ENCODE measurements around the gene EEF2K.

EEF2K gene

GRCh38 chr16:22229889-22230288, 23.8 kb downstream of the EEF2K start:
- H3K79me1 ChIP-seq (ENCODE audit: low read depth, low read length): peaks cover 3% of the 10 kb centered on the region
- H2AK5ac ChIP-seq (ENCODE audit: low read depth, low read length): no peak overlapping the region
- DNase-seq (ENCODE audit: low spot score): no peak
- H3K27ac ChIP-seq (replicated peaks; ENCODE audit: low read length): no peak overlapping the region
- no peak overlapping the region for H3K9ac ChIP-seq (ENCODE audit: low read depth, low read length, poor library complexity)
- no peak overlapping the region for H4K8ac ChIP-seq (ENCODE audit: low read depth, low read length)
- H3K9me3 ChIP-seq (replicated peaks in 1 of 2; ENCODE audit: control insufficient read depth in 2 of 2, insufficient read depth in 1 of 2, low read depth in 1 of 2, low read length in 2 of 2): no peaks in the 10 kb centered on the region
- no peak overlapping the region for H3K4me2 ChIP-seq (ENCODE audit: insufficient read depth, low read length, poor library complexity, severe bottlenecking)
- H2BK12ac ChIP-seq (ENCODE audit: low read length): no peak overlapping the region
- H3K4me3 ChIP-seq (ENCODE audit: low read length in 2 of 2): no peak overlapping the region
- WGBS, 2 donors (ENCODE audit: extremely low coverage in 2 of 2, insufficient read length in 2 of 2, insufficient replicate concordance in 1 of 2): no CpG with 5 or more reads among the region's 7 CpGs
- H3K4ac ChIP-seq (ENCODE audit: low read length): no peak overlapping the region
- H2BK120ac ChIP-seq (ENCODE audit: low read depth, low read length): no peak overlapping the region
- peaks cover 0 to 17% of the 10 kb centered on the region in 2 donors for H3K36me3 ChIP-seq (replicated peaks in 1 of 2; ENCODE audit: control insufficient read depth in 2 of 2, insufficient read depth in 2 of 2, low read length in 2 of 2)
- no peak overlapping the region for H2BK5ac ChIP-seq (ENCODE audit: low read length)
- no peak overlapping the region for H3K23ac ChIP-seq (ENCODE audit: low read depth, low read length, poor library complexity)
- H3K18ac ChIP-seq (ENCODE audit: low read length): no peak overlapping the region
- no peak overlapping the region for H2AFZ ChIP-seq (ENCODE audit: low read length)
- H3K14ac ChIP-seq (ENCODE audit: low read length): no peak overlapping the region
- H2BK15ac ChIP-seq (ENCODE audit: low read length): no peak overlapping the region
- H3K4me1 ChIP-seq (ENCODE audit: control insufficient read depth in 2 of 2, insufficient read depth in 1 of 2, low read depth in 1 of 2, low read length in 2 of 2): peaks cover 0 to 5% of the 10 kb centered on the region in 2 donors
- H4K91ac ChIP-seq (ENCODE audit: low read depth, low read length, poor library complexity): no peak overlapping the region
- no peaks in the 10 kb centered on the region for H3K27me3 ChIP-seq (ENCODE audit: control insufficient read depth in 3 of 3, insufficient read depth in 3 of 3, low read depth in 1 of 3, low read length in 3 of 3)

- H3K14ac ChIP-seq (ENCODE audit: low read length): no peak overlapping the region
- no peak overlapping the region for H2BK12ac ChIP-seq (ENCODE audit: low read length)
- H3K4me1 ChIP-seq (ENCODE audit: control insufficient read depth in 2 of 2, insufficient read depth in 1 of 2, low read depth in 1 of 2, low read length in 2 of 2): peaks cover 0 to 5% of the 10 kb centered on the region in 2 donors
- no peak overlapping the region for H3K23ac ChIP-seq (ENCODE audit: low read depth, low read length, poor library complexity)
- no peaks in the 10 kb centered on the region for H3K27me3 ChIP-seq (ENCODE audit: control insufficient read depth in 3 of 3, insufficient read depth in 3 of 3, low read depth in 1 of 3, low read length in 3 of 3)
- H3K9ac ChIP-seq (ENCODE audit: low read depth, low read length, poor library complexity): no peak overlapping the region
- no peak overlapping the region for H3K4me2 ChIP-seq (ENCODE audit: insufficient read depth, low read length, poor library complexity, severe bottlenecking)
- H4K91ac ChIP-seq (ENCODE audit: low read depth, low read length, poor library complexity): no peak overlapping the region
- no peak overlapping the region for H3K4me3 ChIP-seq (ENCODE audit: low read length in 2 of 2)
- no peak overlapping the region for H3K4ac ChIP-seq (ENCODE audit: low read length)
- H2BK5ac ChIP-seq (ENCODE audit: low read length): no peak overlapping the region
- H3K36me3 ChIP-seq (replicated peaks in 1 of 2; ENCODE audit: control insufficient read depth in 2 of 2, insufficient read depth in 2 of 2, low read length in 2 of 2): peaks cover 0 to 22% of the 10 kb centered on the region in 2 donors
- no peak overlapping the region for H2AFZ ChIP-seq (ENCODE audit: low read length)
- no peaks in the 10 kb centered on the region for H3K79me1 ChIP-seq (ENCODE audit: low read depth, low read length)
- no peak overlapping the region for H2BK120ac ChIP-seq (ENCODE audit: low read depth, low read length)
- no peak overlapping the region for H2BK15ac ChIP-seq (ENCODE audit: low read length)
- no peaks in the 10 kb centered on the region for H3K9me3 ChIP-seq (replicated peaks in 1 of 2; ENCODE audit: control insufficient read depth in 2 of 2, insufficient read depth in 1 of 2, low read depth in 1 of 2, low read length in 2 of 2)
- H3K18ac ChIP-seq (ENCODE audit: low read length): no peak overlapping the region
- peak overlapping the region; percentile 46 for H3K27ac ChIP-seq (replicated peaks; ENCODE audit: low read length)
- no peak overlapping the region for H2AK5ac ChIP-seq (ENCODE audit: low read depth, low read length)
- H4K8ac ChIP-seq (ENCODE audit: low read depth, low read length): no peak overlapping the region
- DNase-seq (ENCODE audit: low spot score): no peak
- WGBS, 2 donors (ENCODE audit: extremely low coverage in 2 of 2, insufficient read length in 2 of 2, insufficient replicate concordance in 1 of 2): no CpG with 5 or more reads among the region's 14 CpGs
Measured at GRCh38 chr16:22232277-22233036, 26.4 kb downstream of the EEF2K start.

GRCh38 chr16:22233037-22233372, 26.9 kb downstream of the EEF2K start:
- no peak overlapping the region for H3K9ac ChIP-seq (ENCODE audit: low read depth, low read length, poor library complexity)
- DNase-seq (ENCODE audit: low spot score): no peak
- H3K79me1 ChIP-seq (ENCODE audit: low read depth, low read length): no peaks in the 10 kb centered on the region
- no peak overlapping the region for H4K91ac ChIP-seq (ENCODE audit: low read depth, low read length, poor library complexity)
- no peak overlapping the region for H3K14ac ChIP-seq (ENCODE audit: low read length)
- no peak overlapping the region for H2BK120ac ChIP-seq (ENCODE audit: low read depth, low read length)
- no peak overlapping the region for H2BK5ac ChIP-seq (ENCODE audit: low read length)
- H3K4ac ChIP-seq (ENCODE audit: low read length): no peak overlapping the region
- no peak overlapping the region for H2BK12ac ChIP-seq (ENCODE audit: low read length)
- WGBS, 2 donors (ENCODE audit: extremely low coverage in 2 of 2, insufficient read length in 2 of 2, insufficient replicate concordance in 1 of 2): no CpG with 5 or more reads among the region's 6 CpGs
- no peak overlapping the region for H3K27ac ChIP-seq (replicated peaks; ENCODE audit: low read length)
- H3K4me1 ChIP-seq (ENCODE audit: control insufficient read depth in 2 of 2, insufficient read depth in 1 of 2, low read depth in 1 of 2, low read length in 2 of 2): peaks cover 0 to 5% of the 10 kb centered on the region in 2 donors
- H3K4me2 ChIP-seq (ENCODE audit: insufficient read depth, low read length, poor library complexity, severe bottlenecking): no peak overlapping the region
- no peaks in the 10 kb centered on the region for H3K9me3 ChIP-seq (replicated peaks in 1 of 2; ENCODE audit: control insufficient read depth in 2 of 2, insufficient read depth in 1 of 2, low read depth in 1 of 2, low read length in 2 of 2)
- H3K27me3 ChIP-seq (ENCODE audit: control insufficient read depth in 3 of 3, insufficient read depth in 3 of 3, low read depth in 1 of 3, low read length in 3 of 3): no peaks in the 10 kb centered on the region
- H3K18ac ChIP-seq (ENCODE audit: low read length): no peak overlapping the region
- peaks cover 0 to 22% of the 10 kb centered on the region in 2 donors for H3K36me3 ChIP-seq (replicated peaks in 1 of 2; ENCODE audit: control insufficient read depth in 2 of 2, insufficient read depth in 2 of 2, low read length in 2 of 2)
- H4K8ac ChIP-seq (ENCODE audit: low read depth, low read length): no peak overlapping the region
- H2AK5ac ChIP-seq (ENCODE audit: low read depth, low read length): no peak overlapping the region
- H3K4me3 ChIP-seq (ENCODE audit: low read length in 2 of 2): no peak overlapping the region
- H2AFZ ChIP-seq (ENCODE audit: low read length): no peak overlapping the region
- H2BK15ac ChIP-seq (ENCODE audit: low read length): no peak overlapping the region
- no peak overlapping the region for H3K23ac ChIP-seq (ENCODE audit: low read depth, low read length, poor library complexity)

- Histone ChIP-seq H3K4ac (ENCODE audit: low read length) (no peak overlapping the region), H4K8ac (ENCODE audit: low read depth, low read length) (no peak overlapping the region), H3K4me3 (ENCODE audit: low read length in 2 of 2) (no peak overlapping the region), H2BK12ac (ENCODE audit: low read length) (no peak overlapping the region), H2AFZ (ENCODE audit: low read length) (no peak overlapping the region), H3K14ac (ENCODE audit: low read length) (no peak overlapping the region), H3K4me1 (ENCODE audit: control insufficient read depth in 2 of 2, insufficient read depth in 1 of 2, low read depth in 1 of 2, low read length in 2 of 2) (peaks cover 0 to 3% of the 10 kb centered on the region in 2 donors), H2AK5ac (ENCODE audit: low read depth, low read length) (no peak overlapping the region), H3K23ac (ENCODE audit: low read depth, low read length, poor library complexity) (no peak overlapping the region), H3K79me1 (ENCODE audit: low read depth, low read length) (no peaks in the 10 kb centered on the region), H2BK5ac (ENCODE audit: low read length) (no peak overlapping the region), H4K91ac (ENCODE audit: low read depth, low read length, poor library complexity) (no peak overlapping the region), H3K18ac (ENCODE audit: low read length) (no peak overlapping the region), H3K27me3 (ENCODE audit: control insufficient read depth in 3 of 3, insufficient read depth in 3 of 3, low read depth in 1 of 3, low read length in 3 of 3) (no peaks in the 10 kb centered on the region), H3K9me3 (replicated peaks in 1 of 2; ENCODE audit: control insufficient read depth in 2 of 2, insufficient read depth in 1 of 2, low read depth in 1 of 2, low read length in 2 of 2) (no peaks in the 10 kb centered on the region), H3K36me3 (replicated peaks in 1 of 2; ENCODE audit: control insufficient read depth in 2 of 2, insufficient read depth in 2 of 2, low read length in 2 of 2) (peaks cover 0 to 13% of the 10 kb centered on the region in 2 donors), H2BK15ac (ENCODE audit: low read length) (no peak overlapping the region), H2BK120ac (ENCODE audit: low read depth, low read length) (no peak overlapping the region), H3K9ac (ENCODE audit: low read depth, low read length, poor library complexity) (no peak overlapping the region), H3K27ac (replicated peaks; ENCODE audit: low read length) (no peak overlapping the region), H3K4me2 (ENCODE audit: insufficient read depth, low read length, poor library complexity, severe bottlenecking) (no peak overlapping the region)
- WGBS, 2 donors (ENCODE audit: extremely low coverage in 2 of 2, insufficient read length in 2 of 2, insufficient replicate concordance in 1 of 2): no CpG with 5 or more reads among the region's 9 CpGs
- no peak for DNase-seq (ENCODE audit: low spot score)
Measured at GRCh38 chr16:22235839-22236745, 30.0 kb downstream of the EEF2K start.
